Body of pancreas (tissue), 4 donors: ENCODE results near the gene GGA1. TPM values are rescaled to one million over a fixed set of nuclear protein-coding genes. Genes with fewer than 3 reads are reported as not detected.

ENCODE experiments used
- ATAC-seq: fragments of 150-250 bp; one replicate; pipeline ENCODE4 v1.9.1; 2016
- DNase-seq, 4 donors: peaks; one replicate each; pipeline ENCODE4 v3.0.0-alpha.2; 2019
- H3K27ac ChIP-seq, 4 donors: fragments of 200-600 bp; sonication (generic); 1 replicate in 3 of 4; 2 replicates in 1 of 4; pipeline versions ENCODE4 v1.5.1 to v1.6.1; 2016 to 2019; ENCODE audit warnings: mild to moderate bottlenecking in 1 of 4, mixed read lengths in 1 of 4, moderate library complexity in 1 of 4
- H3K27me3 ChIP-seq, 2 donors: fragments of 200-600 bp; sonication (generic); one replicate each; pipeline ENCODE4 v1.6.0; 2016; ENCODE audit warnings: mild to moderate bottlenecking in 1 of 2
- H3K36me3 ChIP-seq, 2 donors: fragments of 200-600 bp; sonication (generic); replicated peaks in 1 of 2; 2 replicates each; pipeline ENCODE4 v1.5.1; 2016; ENCODE audit warnings: low read depth in 2 of 2; ENCODE audit not compliant: insufficient read depth in 1 of 2
- H3K4me1 ChIP-seq: fragments of 200-600 bp; sonication (generic); one replicate; pipeline ENCODE4 v1.6.0; 2016
- H3K4me3 ChIP-seq, 2 donors: fragments of 200-600 bp; sonication (generic); 1 replicate in 1 of 2; 2 replicates in 1 of 2; pipeline ENCODE4 v1.5.1; 2016 to 2019
- H3K9me3 ChIP-seq, 3 donors: fragments of 200-600 bp; sonication (generic); 1 replicate in 2 of 3; 2 replicates in 1 of 3; pipeline ENCODE4 v1.5.1; 2016
- CTCF ChIP-seq, 7 experiments: fragments of 450-650 bp in 4 of 7; fragments of 200-600 bp in 3 of 7; sonication (generic) in 3 of 7; IDR thresholded peaks; one replicate each; pipeline ENCODE4 v1.5.1; 2016 to 2019; ENCODE audit warnings: antibody characterized with exemption in 7 of 7
- POLR2A ChIP-seq, 3 donors: fragments of 450-650 bp; IDR thresholded peaks; one replicate each; pipeline ENCODE4 v1.6.1; 2016; ENCODE audit warnings: antibody characterized with exemption in 3 of 3, mild to moderate bottlenecking in 2 of 3
- WGBS, 2 donors: methylation state at CpG; one replicate each; pipeline ENCODE4 v1.1.5; 2017; 5-methylcytosine and 5-hydroxymethylcytosine counted together
- intact Hi-C: fragments of 100-400 bp; cut with DNase I; formaldehyde crosslinking; loops from one replicate; pipeline ENCODE4 v1.15.1; 2023
- total RNA-seq, 2 donors: library from RNA; depleted of rRNA; stranded (reverse); fragments of >200 nt; gene quantifications; one replicate each; pipeline ENCODE4 v1.1.0, GENCODE V29; 2016

The GGA1 gene
- total RNA-seq, 2 donors from 2014 or later: 38.4 to 42.5 TPM

GRCh38 chr22:37659066-37659896 is 50.6 kb downstream of the GGA1 start:
- no peak for TF ChIP-seq CTCF (IDR thresholded peaks at IDR 0.05)
- peak in 1 of 3 donors; percentile 20 for TF ChIP-seq POLR2A (IDR thresholded peaks at IDR 0.05)
- ATAC-seq (peak; percentile 14), DNase-seq (peak; percentile 57 to 71 (median 62))
- intact Hi-C loops: no loop called here
- no peaks in the 10 kb centered on the region for H3K36me3 ChIP-seq
- peak overlapping the region in 3 of 4 donors; percentile 30 to 81 (median 78) for H3K27ac ChIP-seq
- no peaks in the 10 kb centered on the region for H3K27me3 ChIP-seq
- no peaks in the 10 kb centered on the region for H3K9me3 ChIP-seq
- H3K4me3 ChIP-seq: peak overlapping the region; percentile 21 to 28
- H3K4me1 ChIP-seq: peaks cover 31% of the 10 kb centered on the region
- 2 to 5% methylated on average over 11 to 39 of the region's 68 CpGs for WGBS, 2 donors

GRCh38 chr22:37659897-37660708 is 51.5 kb downstream of the GGA1 start:
- H3K36me3 ChIP-seq: no peaks in the 10 kb centered on the region
- H3K4me1 ChIP-seq: peaks cover 31% of the 10 kb centered on the region
- WGBS, 2 donors: 57% methylated on average over 10 to 14 of the region's 14 CpGs
- DNase-seq: no peak
- no peaks in the 10 kb centered on the region for H3K9me3 ChIP-seq
- H3K4me3 ChIP-seq: no peak overlapping the region
- no peak for ATAC-seq
- H3K27ac ChIP-seq: peak overlapping the region in 3 of 4 donors; percentile 30 to 81 (median 52)
- no peak for TF ChIP-seq CTCF (IDR thresholded peaks at IDR 0.05)
- TF ChIP-seq POLR2A (IDR thresholded peaks at IDR 0.05): no peak
- intact Hi-C loops: no loop called here
- H3K27me3 ChIP-seq: no peaks in the 10 kb centered on the region

- no peak for DNase-seq
- intact Hi-C loops: no loop called here
- no peaks in the 10 kb centered on the region for H3K36me3 ChIP-seq
- no peak overlapping the region for H3K4me3 ChIP-seq
- no peak for TF ChIP-seq CTCF (IDR thresholded peaks at IDR 0.05)
- no peak for TF ChIP-seq POLR2A (IDR thresholded peaks at IDR 0.05)
- H3K4me1 ChIP-seq: peaks cover 31% of the 10 kb centered on the region
- no peaks in the 10 kb centered on the region for H3K27me3 ChIP-seq
- H3K27ac ChIP-seq: peak overlapping the region; percentile 5 to 81 (median 38)
- no peaks in the 10 kb centered on the region for H3K9me3 ChIP-seq
- no peak for ATAC-seq
- 60 to 75% methylated on average over 2 of the region's 2 CpGs for WGBS, 2 donors
Observed at GRCh38 chr22:37660709-37661045, 52.0 kb downstream of the GGA1 start.

- Histone ChIP-seq H3K27me3 (no peaks in the 10 kb centered on the region), H3K4me1 (peaks cover 31% of the 10 kb centered on the region), H3K36me3 (no peaks in the 10 kb centered on the region), H3K9me3 (no peaks in the 10 kb centered on the region), H3K27ac (peak overlapping the region; percentile 5 to 81 (median 38)), H3K4me3 (no peak overlapping the region)
- intact Hi-C loops: no loop called here
- 38 to 62% methylated on average over 12 of the region's 12 CpGs for WGBS, 2 donors
- TF ChIP-seq CTCF (IDR thresholded peaks at IDR 0.05) (peak in 3 of 7 experiments; percentile 22 to 34 (median 29)), POLR2A (IDR thresholded peaks at IDR 0.05) (no peak)
- DNase-seq (peak in 1 of 4 donors; percentile 34), ATAC-seq (no peak)
Observed at GRCh38 chr22:37661160-37661924, 52.7 kb downstream of the GGA1 start.
